BLaER1 (cell line): ENCODE measurements around the gene GFER.

ENCODE experiments used
- H3K27ac ChIP-seq: shearing (Covaris generic); formaldehyde crosslinking; 2 replicates; pipeline ENCODE4 v1.8.1; 2022
- H3K27me3 ChIP-seq: shearing (Covaris generic); formaldehyde crosslinking; 2 replicates; pipeline ENCODE4 v1.8.1; 2022
- H3K36me3 ChIP-seq: shearing (Covaris generic); formaldehyde crosslinking; 2 replicates; pipeline ENCODE4 v1.8.1; 2022
- H3K4me1 ChIP-seq: shearing (Covaris generic); formaldehyde crosslinking; 2 replicates; pipeline ENCODE4 v1.8.1; 2022
- H3K4me2 ChIP-seq: shearing (Covaris generic); formaldehyde crosslinking; 2 replicates; pipeline ENCODE4 v1.8.1; 2022
- H3K4me3 ChIP-seq: shearing (Covaris generic); formaldehyde crosslinking; 2 replicates; pipeline ENCODE4 v1.8.1; 2022
- H3K9ac ChIP-seq: shearing (Covaris generic); formaldehyde crosslinking; 2 replicates; pipeline ENCODE4 v1.8.1; 2022
- H3K9me3 ChIP-seq: shearing (Covaris generic); formaldehyde crosslinking; 2 replicates; pipeline ENCODE4 v1.8.1; 2022
- H4K20me1 ChIP-seq: shearing (Covaris generic); formaldehyde crosslinking; 2 replicates; pipeline ENCODE4 v1.8.1; 2022
- Cebpa-rat ChIP-seq: shearing (Covaris generic); IDR thresholded peaks from 2 replicates; pipeline ENCODE4 v1.8.1; 2022

The GFER gene

DNA sequence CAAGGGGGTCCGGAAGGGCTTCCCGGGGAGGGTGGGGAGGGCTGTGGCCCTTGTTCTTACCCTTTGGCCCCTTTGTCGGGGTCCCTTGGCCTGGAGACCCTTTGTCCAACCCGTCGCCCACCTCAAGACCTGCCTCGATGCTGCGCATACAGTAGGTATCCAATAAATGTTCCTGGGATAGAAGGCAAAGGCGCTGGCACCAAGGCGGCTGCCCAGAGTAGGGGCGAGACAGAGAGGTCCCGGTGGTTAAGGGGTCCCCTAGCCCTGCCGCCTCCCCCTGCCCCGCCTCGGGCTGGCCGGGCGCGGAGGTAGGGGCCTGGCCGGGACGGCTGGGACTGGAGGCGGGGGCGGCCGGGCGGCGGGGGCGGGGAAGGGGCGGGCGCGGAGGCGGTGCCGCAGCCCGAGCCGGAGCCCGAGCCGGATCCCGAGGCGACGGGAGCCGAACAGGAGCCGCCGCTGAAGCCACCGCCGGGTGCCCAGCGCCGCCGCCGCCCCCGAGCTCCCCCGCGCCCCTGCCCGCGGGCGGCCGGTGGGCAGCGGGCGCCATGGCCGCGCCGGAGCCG, 42.5 kb downstream of the GFER start, which contains the start of gene NHERF2:
TSS of gene NHERF2 (plus strand) at position 442 of the 563 bp plus-strand sequence. CDS start at position 546, 104 bp downstream.
- peaks cover 7% of the 10 kb centered on the region for H3K36me3 ChIP-seq
- peak within 1 kb of the TSS; percentile 96 for H3K4me2 ChIP-seq
- peak within 1 kb of the TSS; percentile 74 for H3K9ac ChIP-seq
- TF ChIP-seq Cebpa-rat = no peak
- no peaks in the 10 kb centered on the region for H3K9me3 ChIP-seq
- peaks cover 18% of the 10 kb centered on the region for H4K20me1 ChIP-seq
- peak within 1 kb of the TSS; percentile 74 for H3K4me3 ChIP-seq
- H3K4me1 ChIP-seq = peaks cover 61% of the 10 kb centered on the region
- H3K27ac ChIP-seq = peak within 1 kb of the TSS; percentile 56
- H3K27me3 ChIP-seq = peaks cover 48% of the 10 kb centered on the region

- Histone ChIP-seq H3K4me1 (peaks cover 69% of the 10 kb centered on the region), H3K4me2 (peak overlapping the region; percentile 96), H4K20me1 (peaks cover 18% of the 10 kb centered on the region), H3K27ac (peak overlapping the region; percentile 56), H3K4me3 (peak overlapping the region; percentile 74), H3K9ac (peak overlapping the region; percentile 74), H3K9me3 (no peaks in the 10 kb centered on the region), H3K27me3 (peaks cover 42% of the 10 kb centered on the region), H3K36me3 (peaks cover 7% of the 10 kb centered on the region)
- no peak for TF ChIP-seq Cebpa-rat
These were observed 43.3 kb downstream of the GFER start for GRCh38 chr16:2027024-2028010.

GRCh38 chr16:2028146-2028545, 44.2 kb downstream of the GFER start:
- H3K27me3 ChIP-seq = peaks cover 42% of the 10 kb centered on the region
- H3K4me1 ChIP-seq = peaks cover 70% of the 10 kb centered on the region
- no peak overlapping the region for H3K9ac ChIP-seq
- peaks cover 18% of the 10 kb centered on the region for H4K20me1 ChIP-seq
- H3K27ac ChIP-seq = no peak overlapping the region
- TF ChIP-seq Cebpa-rat = no peak
- H3K4me3 ChIP-seq = peak overlapping the region; percentile 74; the same call in 1 of the 2 replicates
- peak overlapping the region; percentile 96 for H3K4me2 ChIP-seq
- peaks cover 7% of the 10 kb centered on the region for H3K36me3 ChIP-seq
- H3K9me3 ChIP-seq = no peaks in the 10 kb centered on the region

- Histone ChIP-seq H4K20me1 (peaks cover 18% of the 10 kb centered on the region), H3K27me3 (peaks cover 42% of the 10 kb centered on the region), H3K9ac (no peak overlapping the region), H3K36me3 (peaks cover 7% of the 10 kb centered on the region), H3K4me2 (peak overlapping the region; percentile 96), H3K4me1 (peaks cover 71% of the 10 kb centered on the region), H3K9me3 (no peaks in the 10 kb centered on the region), H3K27ac (no peak overlapping the region), H3K4me3 (no peak overlapping the region)
- TF ChIP-seq Cebpa-rat = no peak
These were observed 44.7 kb downstream of the GFER start for GRCh38 chr16:2028620-2029220.

DNA sequence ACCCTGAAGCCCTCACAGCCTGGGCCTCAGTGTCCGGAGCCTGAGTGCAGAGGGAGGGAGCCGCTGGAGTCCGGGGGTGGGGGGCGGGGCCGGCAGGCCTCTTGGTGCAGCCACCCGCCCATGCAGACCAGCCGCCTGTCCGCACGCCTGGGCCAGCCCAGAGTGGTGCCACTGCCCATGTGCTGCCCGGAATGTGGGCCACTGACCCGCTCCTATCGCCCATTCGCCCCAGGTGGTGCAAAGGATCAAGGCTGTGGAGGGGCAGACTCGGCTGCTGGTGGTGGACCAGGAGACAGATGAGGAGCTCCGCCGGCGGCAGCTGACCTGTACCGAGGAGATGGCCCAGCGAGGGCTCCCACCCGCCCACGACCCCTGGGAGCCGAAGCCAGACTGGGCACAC, 45.4 kb downstream of the GFER start:
- Histone ChIP-seq H3K9ac (no peak overlapping the region), H3K27ac (no peak overlapping the region), H3K27me3 (peaks cover 42% of the 10 kb centered on the region), H3K9me3 (no peaks in the 10 kb centered on the region), H4K20me1 (peaks cover 18% of the 10 kb centered on the region), H3K4me2 (no peak overlapping the region), H3K36me3 (peaks cover 7% of the 10 kb centered on the region), H3K4me3 (no peak overlapping the region), H3K4me1 (peaks cover 71% of the 10 kb centered on the region)
- TF ChIP-seq Cebpa-rat = no peak

DNA sequence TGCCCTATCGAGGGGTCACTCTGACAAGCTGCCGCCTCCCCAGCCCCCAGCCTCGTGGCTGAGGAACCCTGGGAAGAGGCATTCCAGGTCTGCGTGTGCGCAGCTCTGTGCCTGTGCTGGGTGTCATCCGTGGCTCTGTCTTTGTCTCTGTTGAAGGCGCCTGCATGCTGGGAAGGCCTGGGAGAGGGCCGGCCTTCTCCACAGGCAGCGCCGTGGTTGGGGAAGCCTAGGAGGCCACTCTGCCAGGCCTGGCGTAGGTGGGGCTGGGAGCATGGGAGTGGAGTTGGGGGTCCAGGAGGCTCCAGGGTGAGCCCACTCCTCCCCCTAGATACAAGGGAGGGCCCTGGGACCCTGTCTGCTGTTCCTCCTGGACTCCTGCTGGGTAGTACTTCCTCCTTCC, 46.0 kb downstream of the GFER start:
- H4K20me1 ChIP-seq = peaks cover 18% of the 10 kb centered on the region
- H3K27me3 ChIP-seq = peaks cover 39% of the 10 kb centered on the region
- no peak overlapping the region for H3K27ac ChIP-seq
- peaks cover 7% of the 10 kb centered on the region for H3K36me3 ChIP-seq
- no peak for TF ChIP-seq Cebpa-rat
- no peak overlapping the region for H3K4me3 ChIP-seq
- H3K4me2 ChIP-seq = peak overlapping the region; percentile 98; the same call in 1 of the 2 replicates
- H3K4me1 ChIP-seq = peaks cover 77% of the 10 kb centered on the region
- no peaks in the 10 kb centered on the region for H3K9me3 ChIP-seq
- H3K9ac ChIP-seq = no peak overlapping the region

DNA sequence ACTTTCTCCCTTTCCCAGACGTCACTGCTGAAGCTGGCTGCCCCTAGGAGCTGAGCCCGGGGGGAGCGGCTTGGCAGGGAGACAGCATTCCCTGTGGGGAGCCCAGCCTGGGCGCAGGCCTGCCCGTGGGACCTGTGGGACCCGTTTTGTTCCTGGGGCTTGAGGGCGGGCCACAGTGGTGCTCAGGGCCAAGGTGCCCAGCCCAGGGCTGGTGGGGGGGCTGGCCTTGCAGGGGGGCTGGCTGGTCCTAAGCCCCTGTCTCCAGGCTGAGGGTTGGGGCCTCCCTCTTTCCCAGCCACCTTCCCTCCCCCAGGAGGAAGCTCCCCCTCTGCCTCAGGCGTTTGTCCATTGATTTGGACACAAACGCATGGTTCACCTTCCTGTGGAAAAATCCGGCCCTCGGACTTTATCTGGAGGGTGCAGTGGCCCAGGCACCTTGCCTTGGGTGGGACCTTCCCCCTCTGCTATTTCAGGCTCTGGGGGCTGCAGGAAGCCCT, 47.1 kb downstream of the GFER start:
- Histone ChIP-seq H3K4me3 (no peak overlapping the region), H3K36me3 (peaks cover 7% of the 10 kb centered on the region), H3K4me1 (peaks cover 85% of the 10 kb centered on the region), H3K27me3 (peaks cover 28% of the 10 kb centered on the region), H3K9ac (peak overlapping the region; percentile 45; the same call in 1 of the 2 replicates), H3K9me3 (no peaks in the 10 kb centered on the region), H3K27ac (peak overlapping the region; percentile 56), H3K4me2 (peak overlapping the region; percentile 98), H4K20me1 (peaks cover 18% of the 10 kb centered on the region)
- TF ChIP-seq Cebpa-rat = no peak

DNA sequence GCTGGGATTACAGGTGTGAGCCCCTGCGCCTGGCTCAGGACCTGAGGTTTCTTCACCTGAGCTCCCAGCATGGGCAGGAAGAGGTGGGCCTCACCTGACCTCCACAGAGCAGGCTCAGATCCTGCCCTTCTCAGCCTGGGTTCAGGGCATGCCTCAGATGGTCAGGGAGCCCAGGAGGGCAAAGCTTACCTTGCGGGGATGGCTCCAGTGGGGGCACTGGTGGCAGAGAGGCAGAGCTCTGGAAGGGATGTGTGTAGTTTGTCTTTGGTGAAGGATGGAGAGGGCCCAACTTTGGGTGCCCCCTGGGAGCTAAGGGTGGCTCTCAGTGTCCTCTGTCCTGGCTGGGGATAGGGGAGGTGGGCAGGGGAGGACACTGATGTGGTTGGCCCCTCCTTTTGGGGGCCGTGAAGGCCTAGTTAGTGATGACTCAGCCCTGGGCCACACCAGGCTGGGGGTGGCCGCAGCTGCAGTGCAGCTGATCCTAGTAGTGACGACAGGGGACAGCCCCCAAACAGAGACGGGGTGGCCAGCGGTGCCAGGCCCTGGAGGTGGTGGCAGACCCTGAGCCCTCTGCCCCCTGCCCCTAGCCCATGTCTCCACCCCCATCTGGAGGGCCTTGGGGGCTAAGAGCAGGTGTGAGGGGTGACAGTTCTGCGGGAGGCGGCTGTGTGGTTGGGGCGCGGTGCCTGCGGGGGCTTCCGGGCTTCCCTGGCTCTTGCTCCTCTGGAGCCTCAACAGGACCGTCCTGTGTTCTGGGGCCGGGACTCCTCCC, 48.5 kb downstream of the GFER start:
- Histone ChIP-seq H4K20me1 (peaks cover 17% of the 10 kb centered on the region), H3K4me1 (peaks cover 92% of the 10 kb centered on the region), H3K27ac (peak overlapping the region; percentile 89), H3K27me3 (peaks cover 15% of the 10 kb centered on the region), H3K36me3 (peaks cover 17% of the 10 kb centered on the region), H3K4me2 (peak overlapping the region; percentile 98), H3K9ac (peak overlapping the region; percentile 78), H3K4me3 (peak overlapping the region; percentile 65), H3K9me3 (no peaks in the 10 kb centered on the region)
- TF ChIP-seq Cebpa-rat = no peak
